VCaP (cell line): ENCODE results near the gene AGER.

Experiments
- H3K27ac ChIP-seq: fragments of 450-650 bp; 2 replicates; pipeline ENCODE4 v1.5.1; 2017
- TF ChIP-seq, protein P1 (sequence below): fragments of 450-650 bp; conservative IDR thresholded peaks from 2 replicates; pipeline ENCODE4 v1.5.1; 2017; ENCODE audit warnings: mild to moderate bottlenecking, moderate library complexity

AGER gene

GRCh38 chr6:32151863-32152768 is 31.9 kb downstream of the AGER start, which contains the start of gene PRRT1:
TSS of gene PRRT1 (minus strand) at chr6:32151939. CDS start at chr6:32151827, 112 bp downstream.
- TF ChIP-seq, protein P1, sequence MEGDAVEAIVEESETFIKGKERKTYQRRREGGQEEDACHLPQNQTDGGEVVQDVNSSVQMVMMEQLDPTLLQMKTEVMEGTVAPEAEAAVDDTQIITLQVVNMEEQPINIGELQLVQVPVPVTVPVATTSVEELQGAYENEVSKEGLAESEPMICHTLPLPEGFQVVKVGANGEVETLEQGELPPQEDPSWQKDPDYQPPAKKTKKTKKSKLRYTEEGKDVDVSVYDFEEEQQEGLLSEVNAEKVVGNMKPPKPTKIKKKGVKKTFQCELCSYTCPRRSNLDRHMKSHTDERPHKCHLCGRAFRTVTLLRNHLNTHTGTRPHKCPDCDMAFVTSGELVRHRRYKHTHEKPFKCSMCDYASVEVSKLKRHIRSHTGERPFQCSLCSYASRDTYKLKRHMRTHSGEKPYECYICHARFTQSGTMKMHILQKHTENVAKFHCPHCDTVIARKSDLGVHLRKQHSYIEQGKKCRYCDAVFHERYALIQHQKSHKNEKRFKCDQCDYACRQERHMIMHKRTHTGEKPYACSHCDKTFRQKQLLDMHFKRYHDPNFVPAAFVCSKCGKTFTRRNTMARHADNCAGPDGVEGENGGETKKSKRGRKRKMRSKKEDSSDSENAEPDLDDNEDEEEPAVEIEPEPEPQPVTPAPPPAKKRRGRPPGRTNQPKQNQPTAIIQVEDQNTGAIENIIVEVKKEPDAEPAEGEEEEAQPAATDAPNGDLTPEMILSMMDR, result no peak

GRCh38 chr6:32151181-32151862 is 32.7 kb downstream of the AGER start:
- TF ChIP-seq, protein P1, result no peak
- no peak overlapping the region for H3K27ac ChIP-seq

More at GRCh38 chr6:32151863-32152768, 31.9 kb downstream of the AGER start, which contains the start of gene PRRT1:
- no peak within 1 kb of the TSS for H3K27ac ChIP-seq

DNA sequence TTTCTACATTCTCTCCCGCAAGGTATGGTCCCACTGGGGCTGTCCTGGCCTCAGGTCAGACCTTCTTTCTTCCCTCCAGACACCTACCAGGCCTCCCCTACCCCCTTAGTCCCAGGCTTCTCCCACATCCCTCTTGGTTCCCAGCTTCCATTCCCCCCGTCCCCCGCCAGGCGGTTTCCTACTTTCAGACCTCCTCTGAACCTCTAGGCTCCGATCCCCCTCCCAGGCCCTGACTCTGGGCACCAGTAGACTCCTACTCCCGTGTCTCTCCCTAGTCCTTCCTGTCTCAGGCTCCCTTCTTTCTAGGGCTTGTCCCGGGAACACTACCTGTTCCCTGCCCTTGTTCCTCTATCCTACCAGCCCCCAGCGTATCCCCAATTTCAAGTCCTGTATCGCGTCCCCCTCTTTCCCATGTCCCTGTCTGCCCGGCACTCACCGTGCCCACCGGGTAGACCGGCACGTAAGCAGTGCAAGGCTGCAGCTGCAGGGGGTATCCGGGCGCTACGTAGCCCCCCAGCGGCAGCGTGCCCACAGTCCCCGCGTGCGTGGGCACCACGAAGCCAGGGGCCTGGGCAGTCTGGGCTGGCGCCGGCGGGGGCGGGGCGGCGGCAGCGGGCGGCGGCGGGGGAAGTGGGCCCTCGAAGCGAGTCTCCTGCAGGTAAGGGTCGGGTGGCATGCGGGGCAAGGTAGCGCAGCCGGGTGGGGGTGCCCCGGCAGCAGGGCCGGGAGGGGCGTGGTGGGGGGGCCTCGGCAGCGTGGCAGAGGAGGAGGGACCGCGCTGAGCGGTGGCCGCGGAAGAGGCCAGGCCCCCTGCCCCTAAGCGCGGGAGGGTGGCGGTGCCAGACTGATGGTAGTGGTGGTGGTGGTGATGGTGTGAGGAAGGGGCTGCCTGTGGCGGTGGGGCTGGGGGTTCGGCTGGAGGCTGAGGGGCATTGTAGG is 33.9 kb downstream of the AGER start:
- TF ChIP-seq, protein P1, result no peak
- H3K27ac ChIP-seq, result no peak overlapping the region

- no peak overlapping the region for H3K27ac ChIP-seq
- TF ChIP-seq, protein P1, result no peak
Observed at GRCh38 chr6:32149092-32149755, 34.8 kb downstream of the AGER start.

DNA sequence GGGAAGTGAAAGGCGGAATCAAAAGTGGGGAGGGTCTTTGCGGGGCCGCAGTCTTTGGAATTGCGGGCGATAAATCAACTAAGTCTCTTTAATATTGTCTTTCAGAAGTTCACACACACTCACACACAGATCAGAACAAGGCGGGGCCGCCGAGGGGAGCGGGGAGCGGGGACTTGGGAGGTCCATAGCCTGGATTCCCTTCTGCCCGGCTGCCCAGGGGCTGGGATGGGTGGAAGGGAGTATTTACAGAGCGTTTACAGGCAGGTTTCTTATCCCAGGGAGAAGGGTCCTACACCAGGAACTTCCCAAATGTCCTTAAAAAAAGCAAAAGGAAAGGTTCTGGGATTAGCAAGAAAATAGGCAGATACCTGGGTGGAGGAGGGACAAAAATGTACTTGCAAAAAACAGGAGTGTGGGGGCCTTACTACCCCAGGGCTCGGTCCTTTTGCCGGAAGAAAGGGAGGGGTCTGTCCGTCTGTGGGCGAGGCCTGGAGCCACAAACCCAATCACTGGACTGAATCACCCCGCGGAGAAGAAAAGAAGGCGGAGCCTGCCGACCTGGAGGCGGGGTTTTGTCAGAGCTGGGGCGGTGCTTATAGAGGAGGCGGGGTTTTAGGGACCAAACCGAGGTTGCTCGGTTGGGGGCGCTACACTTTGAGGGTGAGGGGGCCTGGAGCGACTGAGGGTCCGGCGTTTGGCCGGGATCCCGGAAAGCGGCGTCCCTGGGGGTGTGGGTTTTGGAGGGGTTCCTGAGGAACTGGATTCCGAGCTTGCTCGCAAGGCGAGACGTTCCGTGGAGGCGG is 35.6 kb downstream of the AGER start:
- TF ChIP-seq, protein P1, result no peak
- H3K27ac ChIP-seq, result no peak overlapping the region

- TF ChIP-seq, protein P1, result no peak
- H3K27ac ChIP-seq, result no peak overlapping the region
Observed at GRCh38 chr6:32147401-32148132, 36.5 kb downstream of the AGER start.
